SH-SY5Y (cell line): ENCODE measurements around the gene ARRDC3.

Experiments used
- GATA2 ChIP-seq: IDR thresholded peaks from 2 replicates; pipeline ENCODE4 v1.6.1; 2011; ENCODE audit warnings: mild to moderate bottlenecking, low read depth, low read length
- GATA3 ChIP-seq: IDR thresholded peaks from 2 replicates; pipeline ENCODE4 v1.6.1; 2011; ENCODE audit warnings: low read depth, mild to moderate bottlenecking, low read length, moderate library complexity

DNA sequence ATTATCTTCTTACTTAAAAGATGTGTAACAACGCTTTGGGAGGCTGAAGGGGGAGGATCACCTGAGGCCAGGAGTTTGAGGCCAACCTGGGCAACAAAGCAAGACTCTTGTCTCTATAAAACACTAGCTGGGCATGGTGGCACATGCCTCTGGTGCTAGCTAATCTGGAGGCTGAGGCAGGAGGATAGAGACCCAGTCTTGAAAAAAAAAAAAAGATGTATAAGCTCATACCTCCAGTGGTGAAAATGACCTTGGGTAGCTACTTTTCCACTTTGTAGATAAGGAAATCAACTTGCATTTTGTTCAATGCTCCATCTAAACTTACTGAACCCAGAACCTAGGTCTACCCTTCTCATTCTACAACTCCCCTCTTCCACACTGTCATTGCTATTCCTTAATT lies 16.6 kb downstream of the ARRDC3 start:
- no peak for TF ChIP-seq GATA3
- TF ChIP-seq GATA2, result no peak
